ENCODE measurements around the gene RARA. TPM values are rescaled to one million over a fixed set of nuclear protein-coding genes. Genes with fewer than 3 reads are reported as not detected.

The RARA gene
- 10 to 100 TPM; 66.6 to 66.7 TPM for total RNA-seq

- no peak for DNase-seq
- Mint-ChIP-seq H3K36me3 (ENCODE audit: low read depth) (peaks cover 2% of the 10 kb centered on the region), H3K27me3 (no peaks in the 10 kb centered on the region), H3K27ac (peak within 1 kb of the TSS; percentile 72), H3K9me3 (no peaks in the 10 kb centered on the region), H3K4me3 (no peak within 1 kb of the TSS), H3K4me1 (peaks cover 31% of the 10 kb centered on the region)
- CTCF ChIA-PET: interaction anchor here (1.1 to 7.9 kb wide), 7 partner anchors 12 to 251 kb away, joined by 3 to 82 read pairs (median 3); no protein-coding TSS in a partner anchor
- POLR2A ChIA-PET: no interaction called here
Observed at GRCh38 chr17:40309031-40309948, at the start of gene RARA. TSS of gene RARA (plus strand) at chr17:40309180. CDS start at chr17:40331219, 22,039 bp downstream.

GRCh38 chr17:40259505-40259904, 49.5 kb upstream of the RARA start:
- H3K36me3 Mint-ChIP-seq (ENCODE audit: low read depth): peaks cover 46% of the 10 kb centered on the region

GRCh38 chr17:40260528-40260927, 48.5 kb upstream of the RARA start:
- H3K9me3 Mint-ChIP-seq: no peaks in the 10 kb centered on the region
- H3K4me3 Mint-ChIP-seq: no peak overlapping the region
- ChIA-PET POLR2A (no interaction called here), CTCF (interaction anchor here (0.8 kb wide), 1 partner anchor 247 kb away, joined by 3 read pairs; no protein-coding TSS in a partner anchor)
- DNase-seq: no peak
- H3K27me3 Mint-ChIP-seq: no peaks in the 10 kb centered on the region
- H3K36me3 Mint-ChIP-seq (ENCODE audit: low read depth): peaks cover 52% of the 10 kb centered on the region
- H3K4me1 Mint-ChIP-seq: no peaks in the 10 kb centered on the region
- H3K27ac Mint-ChIP-seq: no peak overlapping the region

More at GRCh38 chr17:40259505-40259904, 49.5 kb upstream of the RARA start:
- no peak for DNase-seq
- Mint-ChIP-seq H3K9me3 (no peaks in the 10 kb centered on the region), H3K27ac (no peak overlapping the region), H3K27me3 (no peaks in the 10 kb centered on the region), H3K4me3 (no peak overlapping the region), H3K4me1 (no peaks in the 10 kb centered on the region)
- ChIA-PET POLR2A (no interaction called here), CTCF (interaction anchor here (0.6 kb wide), 3 partner anchors 48 to 265 kb away, joined by 3 to 4 read pairs (median 3); no protein-coding TSS in a partner anchor)

- no peak for DNase-seq
- Mint-ChIP-seq H3K27ac (no peak overlapping the region), H3K36me3 (ENCODE audit: low read depth) (peaks cover 33% of the 10 kb centered on the region), H3K4me3 (no peak overlapping the region), H3K9me3 (no peaks in the 10 kb centered on the region), H3K27me3 (no peaks in the 10 kb centered on the region), H3K4me1 (no peaks in the 10 kb centered on the region)
- ChIA-PET CTCF (interaction anchor here (1.0 kb wide), 2 partner anchors 27 to 46 kb away, joined by 3 read pairs; partner anchors contain the start of gene WIPF2), POLR2A (no interaction called here)
Observed at GRCh38 chr17:40264458-40265185, 44.4 kb upstream of the RARA start.

- Mint-ChIP-seq H3K27ac (no peak overlapping the region), H3K4me3 (no peak overlapping the region), H3K36me3 (ENCODE audit: low read depth) (peaks cover 31% of the 10 kb centered on the region), H3K4me1 (no peaks in the 10 kb centered on the region), H3K9me3 (no peaks in the 10 kb centered on the region), H3K27me3 (no peaks in the 10 kb centered on the region)
- DNase-seq: no peak
- CTCF ChIA-PET: interaction anchor here (1.0 kb wide), 1 partner anchor 47 kb away, joined by 3 read pairs; the partner anchor contains the start of gene WIPF2
- POLR2A ChIA-PET: no interaction called here
Observed at GRCh38 chr17:40265337-40265736, 43.6 kb upstream of the RARA start.

- CTCF ChIA-PET: interaction anchor here (0.6 to 1.0 kb wide), 2 partner anchors 23 to 129 kb away, joined by 3 read pairs; no protein-coding TSS in a partner anchor
- no peak overlapping the region for H3K27ac Mint-ChIP-seq
Observed at GRCh38 chr17:40266882-40267281, 42.1 kb upstream of the RARA start.

GRCh38 chr17:40268141-40268712, 40.8 kb upstream of the RARA start:
- Mint-ChIP-seq H3K36me3 (ENCODE audit: low read depth) (peaks cover 22% of the 10 kb centered on the region), H3K4me1 (no peaks in the 10 kb centered on the region), H3K27me3 (no peaks in the 10 kb centered on the region), H3K4me3 (no peak overlapping the region), H3K27ac (no peak overlapping the region), H3K9me3 (no peaks in the 10 kb centered on the region)
- CTCF ChIA-PET: interaction anchor here (0.6 kb wide), 1 partner anchor 792 kb away, joined by 3 read pairs; no protein-coding TSS in a partner anchor
- POLR2A ChIA-PET: no interaction called here
- DNase-seq: no peak

More at GRCh38 chr17:40266882-40267281, 42.1 kb upstream of the RARA start:
- POLR2A ChIA-PET: no interaction called here
- DNase-seq: no peak
- H3K4me1 Mint-ChIP-seq: no peaks in the 10 kb centered on the region
- H3K27me3 Mint-ChIP-seq: no peaks in the 10 kb centered on the region
- no peaks in the 10 kb centered on the region for H3K9me3 Mint-ChIP-seq
- H3K4me3 Mint-ChIP-seq: no peak overlapping the region
- H3K36me3 Mint-ChIP-seq (ENCODE audit: low read depth): peaks cover 28% of the 10 kb centered on the region

- ChIA-PET CTCF (interaction anchor here (0.8 kb wide), 1 partner anchor 11 kb away, joined by 3 read pairs; no protein-coding TSS in a partner anchor), POLR2A (no interaction called here)
- Mint-ChIP-seq H3K27me3 (no peaks in the 10 kb centered on the region), H3K27ac (no peak overlapping the region), H3K9me3 (no peaks in the 10 kb centered on the region), H3K36me3 (ENCODE audit: low read depth) (peaks cover 53% of the 10 kb centered on the region), H3K4me3 (no peak overlapping the region), H3K4me1 (peaks cover 21% of the 10 kb centered on the region)
- no peak for DNase-seq
Observed at GRCh38 chr17:40278414-40278813, 30.6 kb upstream of the RARA start.

GRCh38 chr17:40279402-40279801, 29.6 kb upstream of the RARA start:
- peaks cover 50% of the 10 kb centered on the region for H3K36me3 Mint-ChIP-seq (ENCODE audit: low read depth)
- no peak overlapping the region for H3K27ac Mint-ChIP-seq
- CTCF ChIA-PET: no interaction called here

GRCh38 chr17:40281663-40282062, 27.3 kb upstream of the RARA start:
- no peak overlapping the region for H3K4me3 Mint-ChIP-seq
- peaks cover 37% of the 10 kb centered on the region for H3K4me1 Mint-ChIP-seq
- peaks cover 41% of the 10 kb centered on the region for H3K36me3 Mint-ChIP-seq (ENCODE audit: low read depth)
- DNase-seq: no peak
- H3K9me3 Mint-ChIP-seq: no peaks in the 10 kb centered on the region
- H3K27ac Mint-ChIP-seq: peak overlapping the region; percentile 44
- ChIA-PET POLR2A (no interaction called here), CTCF (interaction anchor here (1.1 kb wide), 1 partner anchor 81 kb away, joined by 4 read pairs; no protein-coding TSS in a partner anchor)
- H3K27me3 Mint-ChIP-seq: no peaks in the 10 kb centered on the region

More at GRCh38 chr17:40279402-40279801, 29.6 kb upstream of the RARA start:
- no peaks in the 10 kb centered on the region for H3K9me3 Mint-ChIP-seq
- H3K4me3 Mint-ChIP-seq: no peak overlapping the region
- H3K4me1 Mint-ChIP-seq: peaks cover 29% of the 10 kb centered on the region
- no peak for DNase-seq
- POLR2A ChIA-PET: interaction anchor here (0.6 kb wide), 1 partner anchor 134 kb away, joined by 3 read pairs; no protein-coding TSS in a partner anchor
- no peaks in the 10 kb centered on the region for H3K27me3 Mint-ChIP-seq

- peaks cover 30% of the 10 kb centered on the region for H3K36me3 Mint-ChIP-seq (ENCODE audit: low read depth)
- H3K27ac Mint-ChIP-seq: peak overlapping the region; percentile 83
- no peaks in the 10 kb centered on the region for H3K9me3 Mint-ChIP-seq
- CTCF ChIA-PET: interaction anchor here (0.6 to 1.9 kb wide), 8 partner anchors 12 to 171 kb away, joined by 3 to 9 read pairs (median 4); partner anchors contain the start of gene WIPF2
- peaks cover 49% of the 10 kb centered on the region for H3K4me1 Mint-ChIP-seq
- POLR2A ChIA-PET: interaction anchor here (0.5 to 0.7 kb wide), 4 partner anchors 250 to 1405 kb away, joined by 3 read pairs; no protein-coding TSS in a partner anchor
- no peaks in the 10 kb centered on the region for H3K27me3 Mint-ChIP-seq
- no peak overlapping the region for H3K4me3 Mint-ChIP-seq
- DNase-seq: peak; percentile 35
Observed at GRCh38 chr17:40283662-40284061, 25.3 kb upstream of the RARA start.

- Mint-ChIP-seq H3K4me1 (peaks cover 53% of the 10 kb centered on the region), H3K27me3 (no peaks in the 10 kb centered on the region), H3K4me3 (no peak overlapping the region), H3K9me3 (no peaks in the 10 kb centered on the region), H3K36me3 (ENCODE audit: low read depth) (peaks cover 33% of the 10 kb centered on the region), H3K27ac (peak overlapping the region; percentile 73)
- POLR2A ChIA-PET: interaction anchor here (0.5 to 0.6 kb wide), 2 partner anchors 250 to 401 kb away, joined by 3 read pairs; no protein-coding TSS in a partner anchor
- CTCF ChIA-PET: interaction anchor here (0.6 to 1.9 kb wide), 10 partner anchors 11 to 209 kb away, joined by 3 to 9 read pairs (median 4); partner anchors contain the start of gene WIPF2
- no peak for DNase-seq
Observed at GRCh38 chr17:40284085-40284713, 24.8 kb upstream of the RARA start.

Measured in activated CD4-positive, alpha-beta T cell treated with anti-CD3 and anti-CD28 coated beads, Interleukin-2, amount 10 ng/mL, durations not matched to agents 7 days and 5 days (primary cell).